CD4-positive, CD25-positive, alpha-beta regulatory T cell (primary cell): ENCODE measurements around the gene FBXO33. TPM values are rescaled to one million over a fixed set of nuclear protein-coding genes. Genes with fewer than 3 reads are reported as not detected.
A peak's percentile ranks its signal among the peaks of the same experiment; 100 is the strongest.

ENCODE experiments used
- ATAC-seq, 2 donors: fragments of 150-1000 bp; cut with Tn5 transposase; one replicate each; pipeline ENCODE4 v1.10.0; 2021; ENCODE audit warnings: low read depth in 2 of 2, moderate number of reproducible peaks in 2 of 2, moderate library complexity in 1 of 2
- DNase-seq, 3 donors: peaks; one replicate each; pipeline versions ENCODE4 v3.0.0 to v3.0.0-alpha.2; 2012 to 2022; ENCODE audit warnings: mixed read lengths in 1 of 3
- H3K27ac ChIP-seq: one replicate; pipeline ENCODE4 v1.7.0; 2013; ENCODE audit warnings: mild to moderate bottlenecking, low read length; ENCODE audit not compliant: insufficient read depth, poor library complexity, severe bottlenecking
- H3K27me3 ChIP-seq: one replicate; pipeline ENCODE4 v1.7.0; 2013; ENCODE audit warnings: low read length; ENCODE audit not compliant: control insufficient read depth, insufficient read depth
- H3K36me3 ChIP-seq: one replicate; pipeline ENCODE4 v1.7.0; 2013; ENCODE audit warnings: mild to moderate bottlenecking, low read length, moderate library complexity; ENCODE audit not compliant: control insufficient read depth, insufficient read depth
- H3K4me1 ChIP-seq: 2 replicates; pipeline ENCODE4 v1.7.0; 2013; ENCODE audit warnings: mild to moderate bottlenecking, low read length; ENCODE audit not compliant: insufficient read depth, control insufficient read depth, poor library complexity, severe bottlenecking
- H3K4me3 ChIP-seq: one replicate; pipeline ENCODE4 v1.7.0; 2013; ENCODE audit warnings: low read depth, mild to moderate bottlenecking, low read length, moderate library complexity
- H3K9me3 ChIP-seq, 2 experiments: 1 replicate in 1 of 2; 2 replicates in 1 of 2; pipeline ENCODE4 v1.7.0; 2013; ENCODE audit warnings: low read length in 2 of 2, mild to moderate bottlenecking in 1 of 2, moderate library complexity in 1 of 2; ENCODE audit not compliant: control insufficient read depth in 2 of 2
- H3K27ac Mint-ChIP-seq, 3 donors: one replicate each; pipeline ENCODE4 v1.8.0; 2020 to 2022; ENCODE audit warnings: mild to moderate bottlenecking in 3 of 3, mixed read lengths in 3 of 3, moderate library complexity in 2 of 3
- H3K27me3 Mint-ChIP-seq: one replicate; pipeline ENCODE4 v1.8.0; 2022; ENCODE audit warnings: mild to moderate bottlenecking, mixed read lengths
- H3K36me3 Mint-ChIP-seq: one replicate; pipeline ENCODE4 v1.8.0; 2020; ENCODE audit warnings: mixed read lengths
- H3K4me1 Mint-ChIP-seq, 4 donors: one replicate each; pipeline ENCODE4 v1.8.0; 2020 to 2022; ENCODE audit warnings: mixed read lengths in 4 of 4, mild to moderate bottlenecking in 1 of 4
- H3K4me3 Mint-ChIP-seq, 4 donors: one replicate each; pipeline ENCODE4 v1.8.0; 2020 to 2022; ENCODE audit warnings: mild to moderate bottlenecking in 4 of 4, mixed read lengths in 4 of 4, moderate library complexity in 3 of 4
- H3K9me3 Mint-ChIP-seq, 7 donors: one replicate each; pipeline ENCODE4 v1.8.0; 2020 to 2022; ENCODE audit warnings: mixed read lengths in 7 of 7, mild to moderate bottlenecking in 3 of 7, moderate library complexity in 2 of 7
- polyA plus RNA-seq, 4 donors: library from polyadenylated mRNA; unstranded; fragments of 300-500 nt; fragmentation: Illumina TruSeq; gene quantifications; one replicate each; pipeline ENCODE4 v1.2.3, GENCODE V29; 2021
- total RNA-seq: library from RNA; stranded (reverse); gene quantifications from one replicate; pipeline ENCODE4 v1.2.3, GENCODE V29; 2022

FBXO33 gene
- total and polyA plus RNA-seq, 5 donors from 2014 or later = 16.0 to 59.9 (median 18.6) TPM

DNA sequence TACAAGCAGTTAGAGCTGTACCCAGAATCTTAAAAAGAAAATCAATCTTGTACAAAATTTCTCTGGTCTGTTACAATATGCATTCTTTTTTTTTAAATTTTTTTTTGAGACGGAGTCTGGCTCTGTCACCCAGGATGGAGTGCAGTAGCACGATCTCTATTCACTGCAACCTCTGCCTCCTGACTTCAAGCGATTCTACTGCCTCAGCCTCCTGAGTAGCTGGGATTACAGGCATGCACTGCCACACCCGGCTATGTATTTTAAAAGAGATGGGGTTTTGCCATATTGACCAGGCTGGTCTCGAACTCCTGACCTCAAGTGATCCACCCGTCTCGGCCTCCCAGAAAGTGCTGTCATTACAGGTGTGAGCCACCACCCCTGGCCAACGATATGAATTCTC is 4.1 kb downstream of the FBXO33 start:
- Mint-ChIP-seq H3K27ac (peak overlapping the region in 1 of 3 donors; percentile 76), H3K9me3 (peaks cover 0 to 2% (median 0%) of the 10 kb centered on the region in 7 donors), H3K36me3 (peaks cover 5% of the 10 kb centered on the region), H3K4me1 (peaks cover 49 to 73% (median 57%) of the 10 kb centered on the region in 4 donors), H3K27me3 (peaks cover 4% of the 10 kb centered on the region), H3K4me3 (peak overlapping the region; percentile 94 to 100 (median 100))
- Histone ChIP-seq H3K36me3 (no peaks in the 10 kb centered on the region), H3K4me1 (peaks cover 60% of the 10 kb centered on the region), H3K27me3 (no peaks in the 10 kb centered on the region), H3K27ac (no peak overlapping the region), H3K4me3 (peak overlapping the region; percentile 96), H3K9me3 (no peaks in the 10 kb centered on the region)
- ATAC-seq = no peak
- DNase-seq = no peak

DNA sequence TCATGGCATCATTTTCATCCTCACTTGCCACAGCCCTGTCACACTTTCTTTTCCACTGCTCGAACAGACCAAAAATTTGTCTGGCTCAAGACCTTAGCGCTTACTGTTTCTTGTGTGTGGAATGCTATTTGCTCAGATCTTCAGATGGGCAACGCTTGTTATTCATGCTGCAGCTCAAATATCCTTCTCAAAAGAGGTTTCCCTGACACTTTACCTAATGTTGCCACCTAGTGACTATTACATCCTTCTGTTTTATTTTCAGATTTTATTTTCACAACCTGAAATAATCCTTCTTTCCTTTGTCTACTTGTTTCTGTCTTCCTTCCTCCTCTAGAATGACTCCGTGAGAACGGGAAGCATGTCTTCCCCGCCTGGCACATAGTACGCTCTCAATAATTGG is 5.6 kb downstream of the FBXO33 start:
- Histone ChIP-seq H3K27ac (no peak overlapping the region), H3K9me3 (no peaks in the 10 kb centered on the region), H3K4me1 (peaks cover 54% of the 10 kb centered on the region), H3K36me3 (no peaks in the 10 kb centered on the region), H3K4me3 (peak overlapping the region; percentile 51), H3K27me3 (no peaks in the 10 kb centered on the region)
- peaks cover 55 to 87% (median 63%) of the 10 kb centered on the region in 4 donors for H3K4me1 Mint-ChIP-seq
- H3K27me3 Mint-ChIP-seq = no peaks in the 10 kb centered on the region
- peak overlapping the region in 1 of 3 donors; percentile 72 for H3K27ac Mint-ChIP-seq
- ATAC-seq (no peak), DNase-seq (peak in 1 of 3 donors; percentile 49)
- peaks cover 5% of the 10 kb centered on the region for H3K36me3 Mint-ChIP-seq
- peak overlapping the region; percentile 25 to 43 (median 36) for H3K4me3 Mint-ChIP-seq
- no peaks in the 10 kb centered on the region for H3K9me3 Mint-ChIP-seq

DNA sequence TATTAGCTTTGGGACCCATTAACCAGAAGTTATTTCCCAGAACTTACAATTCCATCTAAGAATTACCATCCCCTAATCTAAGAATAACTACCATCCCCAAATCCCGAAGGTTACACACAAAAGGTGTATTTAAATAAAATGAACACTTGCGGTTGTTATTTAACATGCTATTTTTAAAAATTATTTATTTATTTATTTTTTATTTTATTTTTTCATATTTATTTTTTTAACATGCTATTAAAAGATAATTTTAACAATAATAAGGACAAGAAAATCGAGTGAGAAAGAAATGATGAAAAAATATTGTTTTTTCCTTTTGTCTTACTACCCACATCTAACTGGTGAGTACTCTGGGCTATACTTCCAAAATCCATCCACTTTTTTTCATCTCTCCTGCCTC is 6.3 kb downstream of the FBXO33 start:
- H3K27ac ChIP-seq = no peak overlapping the region
- Mint-ChIP-seq H3K9me3 (no peaks in the 10 kb centered on the region), H3K27me3 (no peaks in the 10 kb centered on the region), H3K4me1 (peaks cover 59 to 90% (median 65%) of the 10 kb centered on the region in 4 donors), H3K36me3 (peaks cover 4% of the 10 kb centered on the region), H3K4me3 (peak overlapping the region in 3 of 4 donors; percentile 25 to 39 (median 36)), H3K27ac (no peak overlapping the region)
- no peaks in the 10 kb centered on the region for H3K27me3 ChIP-seq
- ATAC-seq (no peak), DNase-seq (no peak)
- peak overlapping the region; percentile 51 for H3K4me3 ChIP-seq
- no peaks in the 10 kb centered on the region for H3K36me3 ChIP-seq
- H3K9me3 ChIP-seq = no peaks in the 10 kb centered on the region
- peaks cover 56% of the 10 kb centered on the region for H3K4me1 ChIP-seq

DNA sequence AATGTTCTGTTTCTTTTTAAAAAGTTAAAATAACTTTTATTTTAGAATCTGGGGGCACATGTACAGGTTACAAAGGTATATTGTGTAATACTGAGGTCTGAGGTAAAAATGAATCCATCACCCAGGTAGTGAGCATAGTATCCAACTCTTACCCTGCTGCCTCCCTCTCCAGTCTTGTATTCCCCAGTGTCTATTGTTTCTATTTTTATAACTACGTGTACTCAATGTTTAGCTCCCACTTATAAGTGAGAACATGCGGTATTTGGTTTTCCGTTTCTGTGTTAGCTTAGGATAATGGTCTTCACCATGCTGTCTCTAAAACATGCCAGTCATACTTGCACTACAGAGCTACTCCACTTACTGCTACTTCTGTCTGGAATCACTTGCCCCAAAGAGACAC is 8.4 kb downstream of the FBXO33 start:
- peaks cover 62 to 90% (median 63%) of the 10 kb centered on the region in 4 donors for H3K4me1 Mint-ChIP-seq
- DNase-seq = no peak
- H3K36me3 Mint-ChIP-seq = peaks cover 18% of the 10 kb centered on the region
- H3K9me3 Mint-ChIP-seq = peaks cover 0 to 3% (median 0%) of the 10 kb centered on the region in 7 donors
- Histone ChIP-seq H3K4me1 (peaks cover 38% of the 10 kb centered on the region), H3K9me3 (no peaks in the 10 kb centered on the region), H3K27me3 (no peaks in the 10 kb centered on the region), H3K36me3 (peaks cover 5% of the 10 kb centered on the region), H3K4me3 (peak overlapping the region; percentile 32), H3K27ac (no peak overlapping the region)
- no peak for ATAC-seq
- H3K27ac Mint-ChIP-seq = no peak overlapping the region
- no peaks in the 10 kb centered on the region for H3K27me3 Mint-ChIP-seq
- H3K4me3 Mint-ChIP-seq = peak overlapping the region in 2 of 4 donors; percentile 8 to 43

DNA sequence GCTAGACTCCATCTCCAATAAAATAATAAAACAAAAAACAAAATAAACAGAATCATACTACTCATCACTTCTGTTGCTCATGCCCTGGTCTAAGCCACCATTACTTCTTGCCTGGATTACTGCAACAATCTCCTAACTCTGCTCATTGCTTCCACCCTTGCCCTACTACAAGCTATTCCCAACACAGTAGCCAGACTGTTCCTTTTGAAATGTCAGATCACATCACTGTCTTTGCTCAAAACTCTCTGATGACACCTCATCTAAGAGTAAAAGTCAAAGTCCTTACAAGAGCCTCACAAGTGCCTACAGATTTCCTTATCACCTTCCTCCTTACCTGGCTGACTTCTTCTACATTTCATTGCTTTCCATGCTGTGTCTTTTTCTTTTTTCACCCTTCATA is 10.0 kb downstream of the FBXO33 start:
- peaks cover 0 to 2% of the 10 kb centered on the region in 2 experiments for H3K9me3 ChIP-seq
- H3K4me1 ChIP-seq = peaks cover 22% of the 10 kb centered on the region
- H3K4me1 Mint-ChIP-seq = peaks cover 51 to 77% (median 54%) of the 10 kb centered on the region in 4 donors

GRCh38 chr14:39419272-39419671 is 13.0 kb downstream of the FBXO33 start:
- Mint-ChIP-seq H3K27ac (no peak overlapping the region), H3K36me3 (peaks cover 36% of the 10 kb centered on the region), H3K27me3 (no peaks in the 10 kb centered on the region), H3K4me1 (peaks cover 39 to 62% (median 44%) of the 10 kb centered on the region in 4 donors), H3K9me3 (peaks cover 0 to 20% (median 10%) of the 10 kb centered on the region in 7 donors), H3K4me3 (no peak overlapping the region)
- Histone ChIP-seq H3K9me3 (peaks cover 15 to 28% of the 10 kb centered on the region in 2 experiments), H3K4me3 (peak overlapping the region; percentile 2), H3K27ac (no peak overlapping the region), H3K4me1 (peaks cover 13% of the 10 kb centered on the region), H3K36me3 (peaks cover 13% of the 10 kb centered on the region), H3K27me3 (no peaks in the 10 kb centered on the region)
- DNase-seq (no peak), ATAC-seq (no peak)

More for the DNA sequence above, 10.0 kb downstream of the FBXO33 start:
- ATAC-seq (no peak), DNase-seq (no peak)
- H3K27ac Mint-ChIP-seq = peak overlapping the region in 1 of 3 donors; percentile 78
- H3K27me3 ChIP-seq = no peaks in the 10 kb centered on the region
- no peaks in the 10 kb centered on the region for H3K27me3 Mint-ChIP-seq
- H3K36me3 Mint-ChIP-seq = peaks cover 19% of the 10 kb centered on the region
- peaks cover 5% of the 10 kb centered on the region for H3K36me3 ChIP-seq
- H3K9me3 Mint-ChIP-seq = peaks cover 0 to 5% (median under 1%) of the 10 kb centered on the region in 7 donors
- H3K4me3 ChIP-seq = no peak overlapping the region
- no peak overlapping the region for H3K27ac ChIP-seq
- H3K4me3 Mint-ChIP-seq = peak overlapping the region in 2 of 4 donors; percentile 39 to 46

GRCh38 chr14:39417014-39417413 is 15.2 kb downstream of the FBXO33 start:
- H3K36me3 Mint-ChIP-seq = peaks cover 53% of the 10 kb centered on the region

DNA sequence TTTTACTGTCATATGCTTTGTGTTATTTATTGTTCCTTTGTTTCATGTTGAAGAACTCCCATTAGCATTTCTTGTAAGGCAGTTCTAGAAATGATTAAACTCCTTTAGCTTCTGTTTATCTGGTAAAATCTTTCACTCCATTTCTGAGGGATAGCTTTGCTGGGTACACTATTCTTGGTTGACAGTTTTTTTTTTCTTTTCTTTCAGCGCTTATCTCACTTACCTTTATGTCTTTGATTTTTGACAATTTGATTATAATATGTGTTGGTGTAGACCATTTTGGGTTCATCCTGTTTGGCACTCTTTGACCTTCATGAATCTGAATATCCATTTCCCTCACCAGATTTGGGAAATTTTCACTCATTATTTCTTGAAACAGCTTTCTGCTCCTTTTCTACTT is 16.2 kb downstream of the FBXO33 start:
- no peak overlapping the region for H3K4me3 Mint-ChIP-seq
- ATAC-seq = no peak

More at GRCh38 chr14:39417014-39417413, 15.2 kb downstream of the FBXO33 start:
- Histone ChIP-seq H3K36me3 (peaks cover 18% of the 10 kb centered on the region), H3K9me3 (peaks cover 19 to 31% of the 10 kb centered on the region in 2 experiments), H3K27me3 (no peaks in the 10 kb centered on the region), H3K27ac (no peak overlapping the region), H3K4me1 (peaks cover 5% of the 10 kb centered on the region), H3K4me3 (no peak overlapping the region)
- Mint-ChIP-seq H3K27me3 (no peaks in the 10 kb centered on the region), H3K4me1 (peaks cover 24 to 41% (median 30%) of the 10 kb centered on the region in 4 donors), H3K27ac (peak overlapping the region in 1 of 3 donors; percentile 48), H3K4me3 (no peak overlapping the region), H3K9me3 (peaks cover 0 to 32% (median 12%) of the 10 kb centered on the region in 7 donors)
- no peak for DNase-seq
- no peak for ATAC-seq

More for the DNA sequence above, 16.2 kb downstream of the FBXO33 start:
- no peak overlapping the region for H3K27ac ChIP-seq
- H3K36me3 ChIP-seq = peaks cover 18% of the 10 kb centered on the region
- Mint-ChIP-seq H3K27ac (peak overlapping the region in 2 of 3 donors; percentile 52 to 58), H3K27me3 (no peaks in the 10 kb centered on the region), H3K9me3 (peaks cover 0 to 32% (median 12%) of the 10 kb centered on the region in 7 donors), H3K36me3 (peaks cover 54% of the 10 kb centered on the region), H3K4me1 (peaks cover 16 to 34% (median 25%) of the 10 kb centered on the region in 4 donors)
- peaks cover 19 to 31% of the 10 kb centered on the region in 2 experiments for H3K9me3 ChIP-seq
- H3K4me3 ChIP-seq = no peak overlapping the region
- peaks cover 4% of the 10 kb centered on the region for H3K4me1 ChIP-seq
- H3K27me3 ChIP-seq = no peaks in the 10 kb centered on the region
- no peak for DNase-seq
